Fibroblast of upper back skin (primary cell): ENCODE results near the gene PHOX2A.

Experiments used
- DNase-seq: peaks from one replicate; pipeline ENCODE4 v3.0.0-alpha.2; 2013

Gene PHOX2A

GRCh38 chr11:72233056-72233772, 10.8 kb downstream of the PHOX2A start:
- no peak for DNase-seq

GRCh38 chr11:72232260-72233055, 11.5 kb downstream of the PHOX2A start:
- DNase-seq = no peak

- DNase-seq = no peak
Measured at GRCh38 chr11:72231396-72232259, 12.3 kb downstream of the PHOX2A start.

- no peak for DNase-seq
Measured at GRCh38 chr11:72230764-72231365, 13.1 kb downstream of the PHOX2A start.

- no peak for DNase-seq
Measured at GRCh38 chr11:72229925-72230763, 13.8 kb downstream of the PHOX2A start.

- DNase-seq = no peak
Measured at GRCh38 chr11:72229336-72229924, 14.5 kb downstream of the PHOX2A start.

- no peak for DNase-seq
Measured at GRCh38 chr11:72228844-72229231, 15.1 kb downstream of the PHOX2A start.

- no peak for DNase-seq
Measured at GRCh38 chr11:72228229-72228843, 15.6 kb downstream of the PHOX2A start.

GRCh38 chr11:72227316-72228228, 16.4 kb downstream of the PHOX2A start:
- peak; percentile 30 for DNase-seq

- no peak for DNase-seq
Measured at GRCh38 chr11:72226701-72227100, 17.3 kb downstream of the PHOX2A start.

- DNase-seq = no peak
Measured at GRCh38 chr11:72225411-72225951, 18.5 kb downstream of the PHOX2A start.

- peak; percentile 45 for DNase-seq
Measured at GRCh38 chr11:72224564-72225410, 19.2 kb downstream of the PHOX2A start, which contains the start of gene INPPL1. Gene INPPL1, plus strand, starts transcription at chr11:72224767. Its CDS starts 218 bp downstream, at chr11:72224985.

GRCh38 chr11:72223615-72224563, 20.1 kb downstream of the PHOX2A start:
- DNase-seq = peak; percentile 77

- DNase-seq = peak; percentile 95
Measured at GRCh38 chr11:72222907-72223614, 20.9 kb downstream of the PHOX2A start.

GRCh38 chr11:72222106-72222891, 21.7 kb downstream of the PHOX2A start:
- DNase-seq = no peak
